Measurements from ENCODE around the gene GAA. TPM values are rescaled to one million over a fixed set of nuclear protein-coding genes. Genes with fewer than 3 reads are reported as not detected.
A peak's percentile ranks its signal among the peaks of the same experiment; 100 is the strongest.

Gene GAA
- total and polyA plus RNA-seq, 5 experiments from 2014 or later, result 7.9 to 51.3 (median 13.0) TPM

- ATAC-seq (no peak), DNase-seq (no peak)
- H3K36me3 Mint-ChIP-seq, result peaks cover 0 to 34% (median 9%) of the 10 kb centered on the region in 3 donors
- no peaks in the 10 kb centered on the region for H3K9me3 Mint-ChIP-seq
- peaks cover 9 to 30% (median 13%) of the 10 kb centered on the region in 5 donors for H3K27me3 Mint-ChIP-seq
- peaks cover 0 to 1% (median 0%) of the 10 kb centered on the region in 4 donors for H3K4me1 Mint-ChIP-seq
- POLR2A ChIA-PET, result no interaction called here
- no peak overlapping the region for H3K4me3 Mint-ChIP-seq
- no peak overlapping the region for H3K27ac Mint-ChIP-seq
Observed at GRCh38 chr17:80130992-80131391, 29.6 kb downstream of the GAA start.

GRCh38 chr17:80132906-80133625 is 31.7 kb downstream of the GAA start:
- H3K36me3 Mint-ChIP-seq, result peaks cover 0 to 54% (median 21%) of the 10 kb centered on the region in 3 donors
- POLR2A ChIA-PET, result no interaction called here
- no peaks in the 10 kb centered on the region for H3K9me3 Mint-ChIP-seq
- peak overlapping the region in 4 of 10 donors; percentile 44 to 82 (median 66) for H3K27ac Mint-ChIP-seq
- peaks cover 4 to 15% (median 6%) of the 10 kb centered on the region in 5 donors for H3K27me3 Mint-ChIP-seq
- ATAC-seq (peak in 1 of 2 donors; percentile 25), DNase-seq (no peak)
- peaks cover 0 to 1% (median 0%) of the 10 kb centered on the region in 4 donors for H3K4me1 Mint-ChIP-seq
- no peak overlapping the region for H3K4me3 Mint-ChIP-seq

GRCh38 chr17:80133626-80133970 is 32.2 kb downstream of the GAA start:
- DNase-seq (no peak), ATAC-seq (no peak)
- Mint-ChIP-seq H3K27ac (peak overlapping the region in 2 of 10 donors; percentile 67 to 82), H3K4me1 (peaks cover 0 to 1% (median 0%) of the 10 kb centered on the region in 4 donors), H3K4me3 (no peak overlapping the region), H3K36me3 (peaks cover 0 to 60% (median 24%) of the 10 kb centered on the region in 3 donors), H3K27me3 (peaks cover 1 to 9% (median 6%) of the 10 kb centered on the region in 5 donors), H3K9me3 (no peaks in the 10 kb centered on the region)
- POLR2A ChIA-PET, result interaction anchor here (1.0 kb wide), 1 partner anchor 13 kb away, joined by 3 read pairs; no protein-coding TSS in a partner anchor

GRCh38 chr17:80137131-80137530 is 35.8 kb downstream of the GAA start:
- Mint-ChIP-seq H3K27me3 (no peaks in the 10 kb centered on the region), H3K4me3 (no peak overlapping the region), H3K4me1 (no peaks in the 10 kb centered on the region), H3K9me3 (no peaks in the 10 kb centered on the region), H3K36me3 (peaks cover 0 to 95% (median 35%) of the 10 kb centered on the region in 3 donors), H3K27ac (peak overlapping the region in 2 of 10 donors; percentile 33 to 81)
- DNase-seq (no peak), ATAC-seq (no peak)
- POLR2A ChIA-PET, result no interaction called here

GRCh38 chr17:80138856-80139426 is 37.6 kb downstream of the GAA start:
- DNase-seq, result no peak
- peaks cover 0 to 96% (median 38%) of the 10 kb centered on the region in 3 donors for H3K36me3 Mint-ChIP-seq
- peaks cover 0 to 6% (median under 1%) of the 10 kb centered on the region in 4 donors for H3K4me1 Mint-ChIP-seq
- H3K4me3 Mint-ChIP-seq, result no peak overlapping the region
- no peak overlapping the region for H3K27ac Mint-ChIP-seq
- no peak for ATAC-seq
- no peaks in the 10 kb centered on the region for H3K27me3 Mint-ChIP-seq
- POLR2A ChIA-PET, result no interaction called here
- no peaks in the 10 kb centered on the region for H3K9me3 Mint-ChIP-seq

- Mint-ChIP-seq H3K36me3 (peaks cover 0 to 82% (median 29%) of the 10 kb centered on the region in 3 donors), H3K27me3 (no peaks in the 10 kb centered on the region), H3K4me3 (no peak overlapping the region), H3K4me1 (peaks cover 8 to 28% (median 20%) of the 10 kb centered on the region in 4 donors), H3K27ac (peak overlapping the region in 1 of 10 donors; percentile 18), H3K9me3 (no peaks in the 10 kb centered on the region)
- POLR2A ChIA-PET, result no interaction called here
- no peak for DNase-seq
- ATAC-seq, result no peak
Observed at GRCh38 chr17:80141463-80142165, 40.2 kb downstream of the GAA start.

GRCh38 chr17:80142929-80143328 is 41.5 kb downstream of the GAA start:
- DNase-seq (no peak), ATAC-seq (no peak)
- Mint-ChIP-seq H3K4me3 (no peak overlapping the region), H3K4me1 (peaks cover 11 to 33% (median 28%) of the 10 kb centered on the region in 4 donors), H3K36me3 (peaks cover 0 to 69% (median 18%) of the 10 kb centered on the region in 3 donors), H3K27ac (no peak overlapping the region), H3K9me3 (no peaks in the 10 kb centered on the region), H3K27me3 (no peaks in the 10 kb centered on the region)
- POLR2A ChIA-PET, result interaction anchor here (0.5 kb wide), 1 partner anchor 1076 kb away, joined by 3 read pairs; no protein-coding TSS in a partner anchor

- H3K9me3 Mint-ChIP-seq, result no peaks in the 10 kb centered on the region
- H3K27me3 Mint-ChIP-seq, result no peaks in the 10 kb centered on the region
- no peak for DNase-seq
- no peak for ATAC-seq
- POLR2A ChIA-PET, result interaction anchor here (0.7 to 2.0 kb wide), 6 partner anchors 11 to 118 kb away, joined by 3 to 14 read pairs (median 3); partner anchors contain the start of genes GAA and RNF213
- peak overlapping the region; percentile 66 to 97 (median 86) for H3K27ac Mint-ChIP-seq
- peaks cover 0 to 44% (median 3%) of the 10 kb centered on the region in 3 donors for H3K36me3 Mint-ChIP-seq
- H3K4me3 Mint-ChIP-seq, result peak overlapping the region; percentile 80 to 97 (median 91)
- H3K4me1 Mint-ChIP-seq, result peaks cover 13 to 50% (median 33%) of the 10 kb centered on the region in 4 donors
Observed at GRCh38 chr17:80145076-80146075, 44.0 kb downstream of the GAA start.

GRCh38 chr17:80146121-80147034 is 45.0 kb downstream of the GAA start:
- Mint-ChIP-seq H3K4me3 (peak overlapping the region; percentile 80 to 100 (median 98)), H3K4me1 (peaks cover 13 to 50% (median 33%) of the 10 kb centered on the region in 4 donors), H3K9me3 (no peaks in the 10 kb centered on the region), H3K27me3 (no peaks in the 10 kb centered on the region), H3K27ac (peak overlapping the region; percentile 71 to 99 (median 98)), H3K36me3 (peaks cover 0 to 34% (median 3%) of the 10 kb centered on the region in 3 donors)
- POLR2A ChIA-PET, result interaction anchor here (0.7 to 2.0 kb wide), 5 partner anchors 12 to 115 kb away, joined by 3 to 14 read pairs (median 3); partner anchors contain the start of genes GAA and RNF213
- DNase-seq, result peak in 5 of 10 donors; percentile 12 to 46 (median 23)
- peak in 1 of 2 donors; percentile 4 for ATAC-seq

GRCh38 chr17:80147035-80147822 is 45.8 kb downstream of the GAA start, which contains the start of gene EIF4A3:
Gene EIF4A3 (minus strand): TSS chr17:80147128. CDS start chr17:80146961, 167 bp downstream.
- H3K9me3 Mint-ChIP-seq, result peaks cover 0 to 1% (median 0%) of the 10 kb centered on the region in 9 donors
- POLR2A ChIA-PET, result interaction anchor here (0.6 to 2.3 kb wide), 4 partner anchors 45 to 117 kb away, joined by 3 to 17 read pairs (median 10); partner anchors contain the start of gene GAA

More at GRCh38 chr17:80147035-80147822, 45.8 kb downstream of the GAA start, which contains the start of gene EIF4A3:
- peaks cover 14 to 54% (median 38%) of the 10 kb centered on the region in 4 donors for H3K4me1 Mint-ChIP-seq
- peak; percentile 87 to 93 for ATAC-seq
- peaks cover 0 to 26% (median 3%) of the 10 kb centered on the region in 3 donors for H3K36me3 Mint-ChIP-seq
- peak; percentile 89 to 99 (median 97) for DNase-seq
- peak within 1 kb of the TSS; percentile 96 to 99 (median 98) for H3K27ac Mint-ChIP-seq
- peak within 1 kb of the TSS; percentile 80 to 100 (median 98) for H3K4me3 Mint-ChIP-seq
- H3K27me3 Mint-ChIP-seq, result no peaks in the 10 kb centered on the region
